ENCODE measurements around the gene MUS81.
"Not testable (repeated sequence)": the region's sequence is repeated elsewhere in the genome, so short reads cannot be mapped to it uniquely, and the experiment has no call there.

Gene MUS81

GRCh38 chr11:65860278-65861164 lies at the start of gene MUS81:
Gene MUS81, plus strand, starts transcription at chr11:65860433. Its CDS starts 321 bp downstream, at chr11:65860754.
- FAIRE-seq: peak; percentile 95

GRCh38 chr11:65811764-65812475 lies 48.3 kb upstream of the MUS81 start:
- no peak for FAIRE-seq

GRCh38 chr11:65814131-65814985 lies 45.9 kb upstream of the MUS81 start:
- no peak for FAIRE-seq

GRCh38 chr11:65814986-65815565 lies 45.2 kb upstream of the MUS81 start:
- no peak for FAIRE-seq

GRCh38 chr11:65816696-65817095 lies 43.5 kb upstream of the MUS81 start:
- no peak for FAIRE-seq

- no peak for FAIRE-seq
These were observed 42.9 kb upstream of the MUS81 start for GRCh38 chr11:65817312-65817834.

GRCh38 chr11:65817835-65818680 lies 42.2 kb upstream of the MUS81 start:
- FAIRE-seq: no peak

GRCh38 chr11:65821107-65821506 lies 39.1 kb upstream of the MUS81 start:
- no peak for FAIRE-seq

GRCh38 chr11:65822776-65823528 lies 37.3 kb upstream of the MUS81 start:
- FAIRE-seq: no peak

- FAIRE-seq: no peak
These were observed 33.1 kb upstream of the MUS81 start for GRCh38 chr11:65826984-65827735.

- FAIRE-seq: no peak
These were observed 30.8 kb upstream of the MUS81 start for GRCh38 chr11:65829459-65829858.

GRCh38 chr11:65832231-65832630 lies 28.0 kb upstream of the MUS81 start:
- not testable (repeated sequence) for FAIRE-seq

GRCh38 chr11:65833297-65834030 lies 26.8 kb upstream of the MUS81 start, which contains the start of gene SNX32:
Gene SNX32, plus strand, starts transcription at chr11:65833963. Its CDS starts 103 bp downstream, at chr11:65834066.
- no peak for FAIRE-seq

- no peak for FAIRE-seq
These were observed 26.0 kb upstream of the MUS81 start for GRCh38 chr11:65834202-65834601.

- no peak for FAIRE-seq
These were observed 18.1 kb upstream of the MUS81 start for GRCh38 chr11:65842144-65842543.

- FAIRE-seq: no peak
These were observed 16.4 kb upstream of the MUS81 start for GRCh38 chr11:65843811-65844210.

- FAIRE-seq: no peak
These were observed 15.9 kb upstream of the MUS81 start for GRCh38 chr11:65844231-65844872.

GRCh38 chr11:65847746-65848145 lies 12.5 kb upstream of the MUS81 start:
- FAIRE-seq: no peak

Data from G401.6 (cell line).